ENCODE results near the gene ART5. TPM values are rescaled to one million over a fixed set of nuclear protein-coding genes. Genes with fewer than 3 reads are reported as not detected.

ART5 gene
- total RNA-seq, 1 donor from 2014 or later = 3.2 TPM

DNA sequence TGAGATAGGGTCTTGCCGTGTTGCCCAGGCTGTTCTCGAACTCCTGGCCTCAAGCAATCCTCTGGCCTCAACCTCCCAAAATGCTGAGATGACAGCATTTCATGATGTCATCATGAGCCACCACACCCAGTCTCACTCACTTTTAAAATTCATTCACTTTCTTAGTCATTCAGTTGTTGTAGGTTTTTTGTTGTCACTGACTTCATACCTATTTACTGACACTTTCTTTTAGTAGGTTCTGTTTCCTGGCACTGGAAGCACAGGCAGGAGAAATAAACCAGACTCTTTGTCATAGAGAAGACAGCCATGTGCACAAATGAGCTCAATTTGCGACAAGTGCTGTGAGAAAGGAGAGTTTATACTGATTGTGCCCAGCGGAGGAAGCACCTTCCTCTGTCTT is 10.5 kb downstream of the ART5 start:
- no peak overlapping the region for H3K27ac ChIP-seq
- H3K4me3 ChIP-seq = no peak overlapping the region
- H3K36me3 ChIP-seq = no peaks in the 10 kb centered on the region
- TF ChIP-seq POLR2A (IDR thresholded peaks at IDR 0.05) = no peak
- TF ChIP-seq, protein P1, sequence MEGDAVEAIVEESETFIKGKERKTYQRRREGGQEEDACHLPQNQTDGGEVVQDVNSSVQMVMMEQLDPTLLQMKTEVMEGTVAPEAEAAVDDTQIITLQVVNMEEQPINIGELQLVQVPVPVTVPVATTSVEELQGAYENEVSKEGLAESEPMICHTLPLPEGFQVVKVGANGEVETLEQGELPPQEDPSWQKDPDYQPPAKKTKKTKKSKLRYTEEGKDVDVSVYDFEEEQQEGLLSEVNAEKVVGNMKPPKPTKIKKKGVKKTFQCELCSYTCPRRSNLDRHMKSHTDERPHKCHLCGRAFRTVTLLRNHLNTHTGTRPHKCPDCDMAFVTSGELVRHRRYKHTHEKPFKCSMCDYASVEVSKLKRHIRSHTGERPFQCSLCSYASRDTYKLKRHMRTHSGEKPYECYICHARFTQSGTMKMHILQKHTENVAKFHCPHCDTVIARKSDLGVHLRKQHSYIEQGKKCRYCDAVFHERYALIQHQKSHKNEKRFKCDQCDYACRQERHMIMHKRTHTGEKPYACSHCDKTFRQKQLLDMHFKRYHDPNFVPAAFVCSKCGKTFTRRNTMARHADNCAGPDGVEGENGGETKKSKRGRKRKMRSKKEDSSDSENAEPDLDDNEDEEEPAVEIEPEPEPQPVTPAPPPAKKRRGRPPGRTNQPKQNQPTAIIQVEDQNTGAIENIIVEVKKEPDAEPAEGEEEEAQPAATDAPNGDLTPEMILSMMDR (IDR thresholded peaks at IDR 0.05) = no peak
- TF ChIP-seq POLR2AphosphoS5 (IDR thresholded peaks at IDR 0.05; ENCODE audit: insufficient read depth in 1 of 2, low read depth in 1 of 2) = no peak
- H3K27me3 ChIP-seq = no peaks in the 10 kb centered on the region
- intact Hi-C loops (cut with DNase I) = no loop called here
- no peaks in the 10 kb centered on the region for H3K4me1 ChIP-seq
- DNase-seq (ENCODE audit: extremely low spot score in 2 of 2) = no peak
- H3K9me3 ChIP-seq = no peaks in the 10 kb centered on the region

DNA sequence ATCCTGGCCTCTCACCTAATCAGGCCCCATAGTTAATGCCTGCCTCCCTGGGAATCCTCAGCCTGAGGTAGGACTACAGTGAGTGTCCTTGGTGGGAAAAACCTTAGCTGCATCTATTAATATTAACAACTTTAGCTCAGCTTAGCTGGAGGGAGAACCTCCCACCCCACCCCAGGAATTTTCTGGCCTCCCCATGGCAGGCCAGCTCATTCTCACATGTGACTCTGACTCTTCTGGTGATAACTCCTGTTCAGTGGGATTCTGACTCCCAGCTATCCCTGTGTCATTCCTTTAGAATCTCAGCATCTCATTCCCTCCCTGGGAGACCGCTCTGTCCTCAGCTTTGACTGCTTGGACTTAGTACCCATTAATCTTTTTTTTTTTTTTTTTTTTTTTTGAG is 14.5 kb downstream of the ART5 start:
- H3K27ac ChIP-seq = no peak overlapping the region
- TF ChIP-seq POLR2A (IDR thresholded peaks at IDR 0.05) (no peak), POLR2AphosphoS5 (IDR thresholded peaks at IDR 0.05; ENCODE audit: insufficient read depth in 1 of 2, low read depth in 1 of 2) (no peak)
- TF ChIP-seq, protein P1 (IDR thresholded peaks at IDR 0.05) = no peak
- H3K9me3 ChIP-seq = no peaks in the 10 kb centered on the region
- no peaks in the 10 kb centered on the region for H3K4me1 ChIP-seq
- no peaks in the 10 kb centered on the region for H3K27me3 ChIP-seq
- H3K4me3 ChIP-seq = no peak overlapping the region
- intact Hi-C loops (cut with DNase I) = no loop called here
- H3K36me3 ChIP-seq = no peaks in the 10 kb centered on the region
- DNase-seq (ENCODE audit: extremely low spot score in 2 of 2) = no peak

DNA sequence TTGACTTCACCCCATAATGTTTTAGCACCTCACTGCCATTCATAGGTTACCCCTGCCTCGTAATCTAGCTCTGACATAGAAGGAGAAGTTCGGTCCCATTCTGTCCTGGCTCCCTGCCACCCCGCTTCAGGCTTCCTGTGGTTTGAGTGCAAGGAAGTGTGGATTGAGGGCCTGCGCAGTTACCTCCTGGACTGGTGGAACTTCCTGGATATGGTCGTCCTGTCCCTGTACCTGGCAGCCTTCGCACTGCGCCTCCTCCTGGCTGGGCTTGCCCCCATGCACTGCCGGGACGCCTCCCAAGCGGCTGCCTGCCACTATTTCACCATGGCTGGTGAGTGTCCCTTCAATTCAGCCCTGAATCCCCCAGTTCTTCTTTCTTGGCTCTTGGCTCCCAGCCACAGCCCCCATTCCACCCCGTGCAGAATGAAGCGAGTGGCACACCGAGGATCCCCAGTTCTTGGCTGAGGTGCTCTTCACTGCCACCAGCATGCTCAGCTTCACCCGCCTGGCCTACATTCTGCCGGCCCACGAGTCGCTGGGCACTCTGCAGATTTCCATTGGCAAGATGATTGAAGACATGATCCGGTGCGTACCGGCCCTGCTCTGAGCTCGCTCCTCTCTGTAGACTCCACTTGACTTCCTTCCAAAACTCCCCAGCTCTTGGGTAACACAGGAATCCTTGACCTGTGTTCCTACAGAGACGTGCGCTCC is 15.4 kb downstream of the ART5 start:
- DNase-seq (ENCODE audit: extremely low spot score in 2 of 2) = no peak
- H3K27me3 ChIP-seq = no peaks in the 10 kb centered on the region
- H3K4me3 ChIP-seq = no peak overlapping the region
- TF ChIP-seq, protein P1 (IDR thresholded peaks at IDR 0.05) = no peak
- TF ChIP-seq POLR2AphosphoS5 (IDR thresholded peaks at IDR 0.05; ENCODE audit: insufficient read depth in 1 of 2, low read depth in 1 of 2) = no peak
- no peak for TF ChIP-seq POLR2A (IDR thresholded peaks at IDR 0.05)
- intact Hi-C loops (cut with DNase I) = no loop called here
- H3K27ac ChIP-seq = no peak overlapping the region
- no peaks in the 10 kb centered on the region for H3K9me3 ChIP-seq
- H3K4me1 ChIP-seq = no peaks in the 10 kb centered on the region
- no peaks in the 10 kb centered on the region for H3K36me3 ChIP-seq

DNA sequence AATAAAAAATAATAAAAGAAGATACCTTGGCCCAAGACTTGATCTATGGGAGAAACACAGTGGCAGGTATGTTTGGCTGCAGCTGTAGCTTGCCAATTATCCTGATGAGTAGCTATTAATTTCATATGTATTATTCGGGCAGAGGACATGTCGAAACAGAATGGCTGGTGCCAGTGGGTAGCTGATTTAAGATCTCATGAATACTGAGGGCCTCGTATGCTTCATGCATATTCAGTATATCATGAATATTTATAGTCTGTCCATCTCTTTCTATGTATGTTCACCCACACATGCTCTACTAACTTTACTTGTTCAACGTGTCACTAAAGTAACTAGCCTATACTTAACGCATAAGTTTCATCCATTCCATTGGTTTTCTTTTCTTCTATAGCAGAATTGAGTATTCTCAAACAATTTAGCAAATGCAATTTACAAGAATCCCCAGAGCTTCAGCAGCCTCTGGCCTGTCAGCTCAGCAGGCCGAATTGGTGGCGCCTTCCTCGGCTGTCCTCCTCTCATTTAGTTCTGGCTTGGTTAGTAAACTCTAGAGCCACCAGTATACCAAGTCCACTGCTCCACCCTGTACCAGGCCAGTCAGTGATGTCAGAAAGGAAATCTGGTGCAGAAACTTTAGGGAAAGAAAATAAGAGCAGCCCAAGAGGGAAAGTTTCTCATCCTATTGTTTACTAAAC is 17.9 kb downstream of the ART5 start:
- Histone ChIP-seq H3K27ac (no peak overlapping the region), H3K36me3 (no peaks in the 10 kb centered on the region), H3K27me3 (no peaks in the 10 kb centered on the region), H3K9me3 (no peaks in the 10 kb centered on the region), H3K4me3 (no peak overlapping the region), H3K4me1 (no peaks in the 10 kb centered on the region)
- intact Hi-C loops (cut with DNase I) = no loop called here
- TF ChIP-seq POLR2A (IDR thresholded peaks at IDR 0.05) (no peak), POLR2AphosphoS5 (IDR thresholded peaks at IDR 0.05; ENCODE audit: insufficient read depth in 1 of 2, low read depth in 1 of 2) (no peak)
- TF ChIP-seq, protein P1 (IDR thresholded peaks at IDR 0.05) = no peak
- no peak for DNase-seq (ENCODE audit: extremely low spot score in 2 of 2)

DNA sequence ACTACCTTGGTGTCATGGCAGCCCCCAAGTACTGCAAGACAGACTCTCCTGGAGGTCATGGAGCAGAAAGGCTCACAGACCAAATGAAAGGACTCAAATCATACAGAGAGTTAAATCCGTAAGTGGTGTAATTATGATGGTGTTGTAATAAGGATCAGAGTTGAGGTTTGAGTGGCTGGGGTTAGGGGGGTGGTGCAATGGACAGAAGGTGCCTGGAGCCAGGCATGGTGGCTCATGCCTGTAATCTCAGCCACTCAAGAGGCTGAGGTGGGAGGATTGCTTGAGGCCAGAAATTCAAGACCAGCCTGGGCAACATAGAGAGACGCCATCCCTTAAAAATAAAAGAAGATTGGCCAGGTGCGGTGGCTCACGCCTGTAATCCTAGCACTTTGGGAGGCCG is 18.7 kb downstream of the ART5 start:
- H3K27ac ChIP-seq = no peak overlapping the region
- H3K36me3 ChIP-seq = no peaks in the 10 kb centered on the region
- intact Hi-C loops (cut with DNase I) = no loop called here
- H3K4me1 ChIP-seq = no peaks in the 10 kb centered on the region
- H3K4me3 ChIP-seq = no peak overlapping the region
- H3K9me3 ChIP-seq = no peaks in the 10 kb centered on the region
- no peak for DNase-seq (ENCODE audit: extremely low spot score in 2 of 2)
- H3K27me3 ChIP-seq = no peaks in the 10 kb centered on the region
- no peak for TF ChIP-seq POLR2AphosphoS5 (IDR thresholded peaks at IDR 0.05; ENCODE audit: insufficient read depth in 1 of 2, low read depth in 1 of 2)
- TF ChIP-seq POLR2A (IDR thresholded peaks at IDR 0.05) = no peak
- TF ChIP-seq, protein P1 (IDR thresholded peaks at IDR 0.05) = no peak

Measured in vagina (tissue), 2 donors.